GM18873 (cell line): ENCODE measurements around the gene TFF1.
A peak's percentile ranks its signal among the peaks of the same experiment; 100 is the strongest.
"Not testable (repeated sequence)": the region's sequence is repeated elsewhere in the genome, so short reads cannot be mapped to it uniquely, and the experiment has no call there.

Experiments used
- ATAC-seq: cut with Tn5 transposase; IDR thresholded peaks from one replicate; pipeline ENCODE4 v1.9.1; 2021; ENCODE audit warnings: mild to moderate bottlenecking, moderate library complexity, moderate number of reproducible peaks; ENCODE audit not compliant: unreplicated experiment, low FRiP score

TFF1 gene

DNA sequence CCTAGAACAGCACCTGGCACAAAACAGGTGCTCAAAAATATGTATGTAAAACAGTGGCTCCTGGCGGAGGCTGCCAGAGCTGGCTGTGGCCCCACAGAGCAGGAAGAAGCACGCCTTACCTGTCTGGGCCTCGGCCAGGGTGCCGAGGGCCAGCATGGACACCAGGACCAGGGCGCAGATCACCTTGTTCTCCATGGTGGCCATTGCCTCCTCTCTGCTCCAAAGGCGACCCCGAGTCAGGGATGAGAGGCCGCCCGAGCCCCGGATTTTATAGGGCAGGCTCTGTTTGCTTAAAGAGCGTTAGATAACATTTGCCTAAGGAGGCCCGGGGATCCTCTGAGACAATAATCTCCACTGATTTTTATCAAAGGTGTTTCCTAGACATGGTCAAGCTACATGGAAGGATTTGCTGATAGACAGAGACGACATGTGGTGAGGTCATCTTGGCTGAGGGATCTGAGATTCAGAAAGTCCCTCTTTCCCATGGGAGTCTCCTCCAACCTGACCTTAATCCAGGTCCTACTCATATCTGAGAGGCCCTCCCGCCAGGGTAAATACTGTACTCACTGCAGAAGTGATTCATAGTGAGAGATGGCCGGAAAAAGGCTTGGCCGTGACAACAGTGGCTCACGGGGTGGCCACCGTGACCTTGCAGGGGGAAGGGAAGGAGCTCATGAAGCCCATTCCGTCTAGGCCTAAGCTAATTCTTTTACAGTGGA lies at the start of gene TFF1:
TFF1 (minus strand) TSS at position 244 of the 719 bp plus-strand sequence; CDS start at position 204, 40 bp downstream.
- ATAC-seq, result no peak

GRCh38 chr21:42414928-42415769 lies 48.8 kb upstream of the TFF1 start:
- peak; percentile 65 for ATAC-seq

DNA sequence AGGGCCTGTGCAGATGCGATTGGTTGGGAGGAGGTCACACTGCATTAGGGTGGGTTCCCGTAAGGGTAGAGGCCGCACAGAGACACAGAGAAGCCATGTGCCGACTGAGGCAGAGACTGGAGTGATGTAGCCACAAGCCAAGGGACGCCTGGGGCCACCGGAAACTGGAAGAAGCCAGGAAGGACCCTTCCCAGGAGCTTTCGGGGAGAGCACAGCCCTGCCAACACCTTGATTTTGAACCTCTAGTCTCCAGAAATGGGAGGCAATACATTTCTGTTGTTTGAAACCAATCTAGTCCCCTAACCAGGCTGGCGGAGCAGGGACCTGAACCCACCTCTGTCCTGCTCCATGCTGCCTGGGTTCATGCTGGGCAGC lies 48.2 kb upstream of the TFF1 start:
- ATAC-seq, result no peak

- ATAC-seq, result no peak
Observed at GRCh38 chr21:42414066-42414465, 47.7 kb upstream of the TFF1 start.

GRCh38 chr21:42413500-42413899 lies 47.2 kb upstream of the TFF1 start:
- ATAC-seq, result no peak

DNA sequence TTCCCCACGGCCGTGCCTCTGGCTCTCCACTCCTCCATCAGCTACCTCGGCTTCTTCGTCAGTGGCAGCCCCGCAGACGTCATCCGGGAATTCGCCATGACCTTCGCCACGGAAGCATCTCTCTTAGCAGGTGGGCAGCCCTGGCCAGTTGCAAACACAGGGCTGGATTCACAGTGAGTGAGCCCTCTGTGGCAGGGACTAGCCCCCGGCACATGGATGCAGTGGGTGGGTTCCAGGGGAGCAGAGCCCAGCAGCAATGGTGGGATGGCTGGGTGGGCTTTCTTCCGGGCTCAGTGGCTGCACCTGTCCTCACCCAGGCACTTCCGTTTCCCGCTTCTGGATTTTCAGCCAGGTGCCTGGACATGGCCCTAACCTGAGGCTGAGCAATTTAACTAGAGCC lies 46.8 kb upstream of the TFF1 start:
- ATAC-seq, result no peak

- no peak for ATAC-seq
Observed at GRCh38 chr21:42412636-42412933, 46.2 kb upstream of the TFF1 start.

DNA sequence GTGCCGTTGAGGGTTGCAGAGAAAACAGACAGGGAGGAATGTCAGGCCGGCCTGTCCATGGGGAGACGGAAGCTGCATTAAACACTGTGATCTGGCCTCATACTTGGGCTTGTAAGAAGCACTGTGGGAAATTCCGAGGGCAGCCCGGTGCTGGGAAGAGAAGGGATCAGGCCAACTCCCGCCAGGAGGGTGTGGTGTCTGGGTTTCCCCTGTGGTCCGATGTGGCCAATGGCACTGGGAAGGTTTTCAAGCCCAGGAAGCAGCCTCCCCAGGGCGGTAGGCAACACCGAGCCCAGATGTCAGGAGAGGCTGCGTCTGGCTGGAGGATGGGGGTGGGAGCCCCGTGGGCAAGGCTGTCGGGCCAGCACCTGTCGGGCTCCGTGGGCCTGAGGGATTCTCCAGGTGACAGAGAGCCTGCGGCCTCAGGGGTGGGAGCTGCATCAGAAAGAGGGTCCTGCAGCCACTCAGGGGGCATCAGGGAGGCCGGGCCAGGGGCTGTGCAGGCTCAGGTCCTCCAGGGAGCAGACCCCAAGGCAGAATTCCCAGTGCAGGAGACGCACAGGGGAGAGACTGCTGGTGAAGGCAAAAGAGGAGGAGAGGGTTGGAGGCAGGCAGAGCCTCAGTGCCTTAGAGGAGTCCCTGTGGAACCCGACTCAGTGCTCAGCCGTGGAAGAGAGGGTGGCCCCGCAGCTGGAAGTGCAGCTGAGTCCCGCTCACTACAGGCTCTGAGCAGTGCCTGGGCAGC lies 45.7 kb upstream of the TFF1 start:
- ATAC-seq, result no peak

- ATAC-seq, result no peak
Observed at GRCh38 chr21:42411197-42411869, 45.0 kb upstream of the TFF1 start.

- ATAC-seq, result no peak
Observed at GRCh38 chr21:42409366-42409765, 43.0 kb upstream of the TFF1 start.

GRCh38 chr21:42408718-42409117 lies 42.4 kb upstream of the TFF1 start:
- ATAC-seq, result not testable (repeated sequence)

GRCh38 chr21:42407476-42407875 lies 41.1 kb upstream of the TFF1 start:
- no peak for ATAC-seq

GRCh38 chr21:42406866-42407265 lies 40.5 kb upstream of the TFF1 start:
- no peak for ATAC-seq

DNA sequence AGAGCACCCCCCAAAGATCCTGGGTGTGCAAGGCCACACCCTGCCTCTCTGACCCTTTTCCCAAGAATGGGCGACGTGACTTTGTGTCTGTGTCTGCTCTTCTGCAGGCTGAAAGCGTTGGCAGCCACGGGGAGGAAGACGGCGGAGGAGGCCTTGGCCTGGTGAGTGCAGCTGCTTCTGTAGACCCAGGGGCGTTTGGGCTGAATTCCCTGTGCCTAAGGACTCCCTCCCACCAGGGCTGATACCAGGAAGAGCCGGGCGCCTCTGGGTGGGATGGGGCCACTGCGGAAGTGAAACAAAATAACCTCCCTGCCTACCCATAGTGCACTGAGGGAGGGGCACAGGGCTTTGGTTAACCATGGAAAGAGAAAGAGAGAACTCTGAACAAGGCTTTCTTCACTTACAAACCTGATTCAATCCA lies 39.9 kb upstream of the TFF1 start:
- no peak for ATAC-seq

DNA sequence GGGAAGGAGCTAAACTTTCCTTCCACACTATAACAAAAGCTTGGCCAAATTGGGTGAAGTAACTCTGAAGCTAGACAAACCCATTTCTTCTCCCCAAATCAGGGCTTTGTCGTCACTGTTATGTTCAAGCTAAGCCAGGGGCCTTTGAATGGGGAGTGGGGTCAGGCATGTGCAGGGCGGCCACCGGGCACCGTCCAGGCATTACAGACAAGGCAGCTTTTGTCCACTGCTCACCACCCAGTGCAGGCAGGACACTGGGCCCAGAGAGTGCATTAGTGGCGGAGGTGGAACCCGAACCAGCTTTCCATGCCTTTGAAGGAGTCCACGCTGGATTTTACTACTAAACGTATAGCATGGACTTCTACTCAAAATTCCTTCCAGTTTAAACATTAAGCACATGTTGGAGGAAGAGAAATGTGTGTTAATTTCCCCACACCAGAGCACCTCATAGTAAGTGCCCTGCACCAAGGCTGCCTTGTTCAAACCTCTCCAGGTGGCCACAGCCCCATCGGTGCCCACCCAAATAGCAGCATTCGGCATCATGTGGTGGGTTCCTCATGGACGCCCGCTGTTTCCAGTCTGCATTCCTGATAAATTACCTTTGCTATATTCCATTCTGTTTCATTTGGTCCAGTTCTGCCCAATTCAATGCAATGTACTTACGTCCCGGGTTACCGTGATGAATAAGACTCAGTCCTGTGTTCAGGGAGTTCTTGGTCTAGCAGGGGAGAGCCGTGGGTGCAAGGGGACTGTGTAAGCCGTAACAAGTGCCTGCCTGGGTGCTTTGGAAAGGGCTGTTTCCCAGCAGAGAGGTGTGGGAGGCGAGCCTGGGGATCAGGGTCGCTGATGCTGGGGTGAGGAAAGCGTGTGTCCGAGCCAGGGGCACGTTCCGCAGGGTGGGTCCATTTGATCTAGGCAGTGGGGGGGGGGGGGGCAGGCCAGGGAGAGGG lies 39.0 kb upstream of the TFF1 start:
- ATAC-seq, result no peak

DNA sequence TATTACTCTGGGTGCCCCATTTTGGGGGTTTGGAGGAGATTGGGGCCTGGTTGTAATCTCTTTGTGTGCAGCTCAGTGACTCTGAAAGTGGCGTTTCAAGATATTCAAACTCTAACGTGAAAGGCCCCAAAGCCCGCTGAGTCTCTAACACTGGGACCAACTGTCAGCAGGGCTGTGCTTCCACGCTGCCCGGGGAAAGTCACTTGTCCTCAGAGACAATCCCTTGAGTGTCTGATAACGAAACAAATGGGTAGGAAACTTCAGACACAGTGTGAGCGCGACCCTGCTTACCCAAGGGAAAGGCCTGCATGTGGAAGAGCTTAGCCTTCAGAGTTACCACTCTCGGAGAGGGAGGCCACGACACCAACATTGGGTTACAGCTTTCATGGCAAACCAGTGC lies 38.2 kb upstream of the TFF1 start:
- no peak for ATAC-seq

GRCh38 chr21:42403611-42404231 lies 37.4 kb upstream of the TFF1 start, which contains the start of gene UBASH3A:
Gene UBASH3A, plus strand, starts transcription at chr21:42403902. Its CDS starts 44 bp downstream, at chr21:42403946.
- ATAC-seq, result no peak

DNA sequence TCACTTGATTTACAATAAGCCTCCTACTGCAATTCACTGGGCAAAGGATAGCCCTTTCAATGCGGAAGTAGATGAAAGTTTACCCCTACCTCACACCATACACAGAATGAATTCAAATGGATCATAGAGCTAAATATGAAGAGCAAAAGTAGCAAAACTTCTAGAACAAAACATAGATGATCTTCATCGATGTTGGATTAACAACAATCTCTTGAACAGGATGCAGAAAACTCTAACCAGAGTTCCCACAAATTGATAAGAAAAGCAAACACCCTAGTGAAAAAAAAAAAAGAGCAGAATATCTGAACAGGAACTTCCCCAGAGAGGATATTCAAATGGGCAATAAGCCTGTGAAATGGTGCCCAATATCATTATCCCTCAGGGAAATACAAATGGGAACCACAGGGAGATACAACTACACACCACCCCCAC lies 35.5 kb upstream of the TFF1 start:
- no peak for ATAC-seq

DNA sequence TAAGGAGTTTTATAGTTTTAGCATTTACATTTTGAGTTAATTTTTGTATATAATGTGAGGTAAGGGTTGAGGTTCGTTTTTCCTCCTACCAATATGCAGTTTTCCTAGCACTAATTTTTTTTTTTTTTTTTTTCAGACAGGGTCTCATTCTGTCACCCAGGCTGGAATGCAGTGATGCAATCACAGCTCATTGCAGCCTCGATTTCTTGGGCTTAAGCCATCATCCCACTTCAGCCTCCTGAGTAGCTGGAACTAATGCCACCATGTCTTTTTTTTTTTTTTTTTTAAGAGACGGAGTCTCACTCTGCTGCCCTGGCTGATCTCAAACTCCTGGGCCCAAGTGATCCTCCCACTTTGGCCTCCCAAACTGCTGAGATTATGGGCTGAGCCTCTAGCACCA lies 34.8 kb upstream of the TFF1 start:
- ATAC-seq, result no peak
